Gastroesophageal sphincter (tissue), 4 donors: ENCODE data around the gene HECTD4. TPM values are rescaled to one million over a fixed set of nuclear protein-coding genes. Genes with fewer than 3 reads are reported as not detected.

ENCODE experiments used
- ATAC-seq: fragments of 150-250 bp; one replicate; pipeline ENCODE4 v1.9.1; 2016; ENCODE audit warnings: mild to moderate bottlenecking, moderate library complexity
- H3K27ac ChIP-seq, 4 donors: fragments of 200-600 bp; sonication (generic) in 3 of 4; 1 replicate in 3 of 4; 2 replicates in 1 of 4; pipeline ENCODE4 v1.5.1; 2016 to 2019
- H3K27me3 ChIP-seq: fragments of 200-600 bp; sonication (generic); one replicate; pipeline ENCODE4 v1.5.1; 2019
- H3K36me3 ChIP-seq, 2 donors: fragments of 200-600 bp; sonication (generic); one replicate each; pipeline ENCODE4 v1.5.1; 2019; ENCODE audit warnings: control low read depth in 1 of 2
- H3K4me1 ChIP-seq, 3 donors: fragments of 200-600 bp; sonication (generic); 1 replicate in 2 of 3; 2 replicates in 1 of 3; pipeline ENCODE4 v1.5.1; 2016 to 2019; ENCODE audit warnings: control low read depth in 2 of 3
- H3K4me3 ChIP-seq, 2 donors: fragments of 200-600 bp; sonication (generic); one replicate each; pipeline ENCODE4 v1.5.1; 2019; ENCODE audit warnings: mild to moderate bottlenecking in 1 of 2, moderate library complexity in 1 of 2
- H3K9me3 ChIP-seq, 3 donors: fragments of 200-600 bp; sonication (generic); one replicate each; pipeline ENCODE4 v1.5.1; 2017 to 2019; ENCODE audit warnings: control low read depth in 2 of 3
- EP300 ChIP-seq: sonication (generic); formaldehyde crosslinking; IDR thresholded peaks from one replicate; pipeline ENCODE4 v1.6.1; 2017; ENCODE audit warnings: antibody characterized with exemption, mild to moderate bottlenecking
- POLR2A ChIP-seq, 2 donors: fragments of 450-650 bp; IDR thresholded peaks; one replicate each; pipeline ENCODE4 v1.6.1; 2017; ENCODE audit warnings: antibody characterized with exemption in 2 of 2, mild to moderate bottlenecking in 2 of 2, moderate library complexity in 1 of 2
- POLR2AphosphoS5 ChIP-seq: sonication (generic); formaldehyde crosslinking; IDR thresholded peaks from one replicate; pipeline ENCODE4 v1.6.1; 2017; ENCODE audit warnings: antibody characterized with exemption
- WGBS, 2 donors: methylation state at CpG; one replicate each; pipeline ENCODE4 v1.1.5; 2018; ENCODE audit warnings: low coverage in 1 of 2; 5-methylcytosine and 5-hydroxymethylcytosine counted together
- total RNA-seq, 4 donors: library from RNA; depleted of rRNA; stranded (reverse); fragments of >200 nt; gene quantifications; one replicate each; pipeline ENCODE4 v1.1.0, GENCODE V29; 2016
- TF ChIP-seq, protein P1 (sequence below), 4 experiments: fragments of 200-600 bp in 2 of 4; fragments of 450-650 bp in 2 of 4; sonication (generic) in 1 of 4; IDR thresholded peaks; one replicate each; pipeline ENCODE4 v1.5.1; 2017 to 2019; ENCODE audit warnings: antibody characterized with exemption in 4 of 4, mild to moderate bottlenecking in 2 of 4, moderate library complexity in 2 of 4

The HECTD4 gene
- total RNA-seq, 4 donors from 2014 or later, result 23.1 to 56.8 (median 42.3) TPM

DNA sequence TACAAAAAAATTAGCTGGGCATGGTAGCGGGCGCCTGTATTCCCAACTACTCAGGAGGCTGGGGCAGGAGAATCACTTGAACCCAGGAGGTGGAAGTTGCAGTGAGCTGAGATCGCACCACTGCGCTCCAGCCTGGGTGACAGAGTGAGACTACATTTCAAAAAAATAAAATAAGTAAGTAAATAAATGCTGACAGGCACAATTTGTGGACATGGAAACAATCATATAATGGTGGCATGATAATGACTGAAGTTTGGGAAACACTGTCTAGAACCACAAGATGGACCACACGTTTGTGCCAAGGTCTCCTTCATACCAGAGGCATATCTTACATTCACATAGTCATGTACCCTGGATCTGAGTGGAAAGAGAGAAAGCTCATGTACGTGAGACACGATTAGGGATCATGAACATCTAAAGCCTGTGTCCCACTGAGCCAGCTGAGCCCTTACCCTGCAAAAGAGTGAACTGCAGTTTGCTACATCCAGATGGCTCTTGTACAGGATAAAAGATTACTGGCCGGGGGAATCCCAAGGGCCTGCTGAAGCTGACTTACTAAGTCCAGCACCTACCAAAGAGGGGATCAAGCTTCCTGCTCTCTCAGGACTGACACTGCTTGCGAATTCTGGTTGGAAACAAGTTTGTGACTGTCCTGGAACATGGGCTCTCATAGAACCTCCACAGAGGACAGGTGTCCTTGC is 194.0 kb downstream of the HECTD4 start:
- peaks cover 0 to 91% of the 10 kb centered on the region in 2 donors for H3K36me3 ChIP-seq
- no peak overlapping the region for H3K27ac ChIP-seq
- H3K27me3 ChIP-seq, result no peaks in the 10 kb centered on the region
- TF ChIP-seq, protein P1, sequence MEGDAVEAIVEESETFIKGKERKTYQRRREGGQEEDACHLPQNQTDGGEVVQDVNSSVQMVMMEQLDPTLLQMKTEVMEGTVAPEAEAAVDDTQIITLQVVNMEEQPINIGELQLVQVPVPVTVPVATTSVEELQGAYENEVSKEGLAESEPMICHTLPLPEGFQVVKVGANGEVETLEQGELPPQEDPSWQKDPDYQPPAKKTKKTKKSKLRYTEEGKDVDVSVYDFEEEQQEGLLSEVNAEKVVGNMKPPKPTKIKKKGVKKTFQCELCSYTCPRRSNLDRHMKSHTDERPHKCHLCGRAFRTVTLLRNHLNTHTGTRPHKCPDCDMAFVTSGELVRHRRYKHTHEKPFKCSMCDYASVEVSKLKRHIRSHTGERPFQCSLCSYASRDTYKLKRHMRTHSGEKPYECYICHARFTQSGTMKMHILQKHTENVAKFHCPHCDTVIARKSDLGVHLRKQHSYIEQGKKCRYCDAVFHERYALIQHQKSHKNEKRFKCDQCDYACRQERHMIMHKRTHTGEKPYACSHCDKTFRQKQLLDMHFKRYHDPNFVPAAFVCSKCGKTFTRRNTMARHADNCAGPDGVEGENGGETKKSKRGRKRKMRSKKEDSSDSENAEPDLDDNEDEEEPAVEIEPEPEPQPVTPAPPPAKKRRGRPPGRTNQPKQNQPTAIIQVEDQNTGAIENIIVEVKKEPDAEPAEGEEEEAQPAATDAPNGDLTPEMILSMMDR (IDR thresholded peaks at IDR 0.05), result no peak
- no peak for TF ChIP-seq POLR2AphosphoS5
- TF ChIP-seq POLR2A (IDR thresholded peaks at IDR 0.05), result no peak
- TF ChIP-seq EP300, result no peak
- 79 to 89% methylated on average over 6 to 7 of the region's 9 CpGs for WGBS, 2 donors
- H3K9me3 ChIP-seq, result no peaks in the 10 kb centered on the region
- H3K4me3 ChIP-seq, result no peak overlapping the region
- ATAC-seq, result no peak
- H3K4me1 ChIP-seq, result peaks cover 0 to 41% (median 0%) of the 10 kb centered on the region in 3 donors

GRCh38 chr12:112185093-112185923 is 196.9 kb downstream of the HECTD4 start:
- Histone ChIP-seq H3K4me1 (peaks cover 0 to 44% (median 0%) of the 10 kb centered on the region in 3 donors), H3K27me3 (no peaks in the 10 kb centered on the region), H3K36me3 (peaks cover 0 to 78% of the 10 kb centered on the region in 2 donors), H3K9me3 (no peaks in the 10 kb centered on the region), H3K27ac (peak overlapping the region in 3 of 4 donors; percentile 23 to 71 (median 66)), H3K4me3 (no peak overlapping the region)
- no peak for ATAC-seq
- 38 to 65% methylated on average over 5 to 8 of the region's 26 CpGs for WGBS, 2 donors
- TF ChIP-seq, protein P1 (IDR thresholded peaks at IDR 0.05), result no peak
- no peak for TF ChIP-seq POLR2A (IDR thresholded peaks at IDR 0.05)
- no peak for TF ChIP-seq EP300
- TF ChIP-seq POLR2AphosphoS5, result no peak

- Histone ChIP-seq H3K9me3 (no peaks in the 10 kb centered on the region), H3K4me3 (no peak overlapping the region), H3K4me1 (peaks cover 0 to 44% (median 0%) of the 10 kb centered on the region in 3 donors), H3K27ac (peak overlapping the region in 3 of 4 donors; percentile 32 to 71 (median 66)), H3K36me3 (peaks cover 0 to 79% of the 10 kb centered on the region in 2 donors), H3K27me3 (no peaks in the 10 kb centered on the region)
- no peak for ATAC-seq
- WGBS, 2 donors, result 89 to 100% methylated on average over 2 to 9 of the region's 46 CpGs
- no peak for TF ChIP-seq POLR2A (IDR thresholded peaks at IDR 0.05)
- TF ChIP-seq, protein P1 (IDR thresholded peaks at IDR 0.05), result no peak
Observed at GRCh38 chr12:112184056-112184887, 198.0 kb downstream of the HECTD4 start.

GRCh38 chr12:112183141-112184021 is 198.8 kb downstream of the HECTD4 start:
- ATAC-seq, result no peak

More at GRCh38 chr12:112183141-112184021, 198.8 kb downstream of the HECTD4 start:
- H3K4me1 ChIP-seq, result peaks cover 0 to 44% (median 0%) of the 10 kb centered on the region in 3 donors
- peak overlapping the region in 3 of 4 donors; percentile 57 to 71 (median 66) for H3K27ac ChIP-seq
- no peaks in the 10 kb centered on the region for H3K27me3 ChIP-seq
- H3K9me3 ChIP-seq, result no peaks in the 10 kb centered on the region
- peaks cover 0 to 80% of the 10 kb centered on the region in 2 donors for H3K36me3 ChIP-seq
- 17 to 75% methylated on average over 2 to 9 of the region's 9 CpGs for WGBS, 2 donors
- TF ChIP-seq EP300 (no peak), POLR2AphosphoS5 (peak; percentile 15)
- no peak overlapping the region for H3K4me3 ChIP-seq
